Mucosa of rectum (tissue), 2 donors: ENCODE data around the gene ZBTB43.
"Not testable (repeated sequence)": the region's sequence is repeated elsewhere in the genome, so short reads cannot be mapped to it uniquely, and the experiment has no call there.

Source experiments
- H3K27ac ChIP-seq, 2 donors: one replicate each; pipeline ENCODE4 v1.7.0; 2013; ENCODE audit warnings: inconsistent platforms in 2 of 2, low read depth in 2 of 2, low read length in 2 of 2
- H3K27me3 ChIP-seq, 2 donors: one replicate each; pipeline ENCODE4 v1.7.0; 2013; ENCODE audit warnings: low read length in 2 of 2; ENCODE audit not compliant: control insufficient read depth in 2 of 2, insufficient read depth in 2 of 2
- H3K36me3 ChIP-seq, 2 donors: one replicate each; pipeline ENCODE4 v1.7.0; 2013; ENCODE audit warnings: low read length in 2 of 2; ENCODE audit not compliant: control insufficient read depth in 2 of 2, insufficient read depth in 2 of 2
- H3K4me1 ChIP-seq, 2 donors: one replicate each; pipeline ENCODE4 v1.7.0; 2013; ENCODE audit warnings: low read length in 2 of 2, mild to moderate bottlenecking in 1 of 2; ENCODE audit not compliant: control insufficient read depth in 2 of 2, insufficient read depth in 2 of 2
- H3K4me3 ChIP-seq, 2 donors: one replicate each; pipeline ENCODE4 v1.7.0; 2013; ENCODE audit warnings: low read length in 2 of 2
- H3K9ac ChIP-seq, 2 donors: one replicate each; pipeline ENCODE4 v1.7.0; 2013; ENCODE audit warnings: low read length in 2 of 2, low read depth in 1 of 2, mild to moderate bottlenecking in 1 of 2
- H3K9me3 ChIP-seq, 2 donors: one replicate each; pipeline ENCODE4 v1.7.0; 2013; ENCODE audit warnings: low read length in 2 of 2; ENCODE audit not compliant: control insufficient read depth in 2 of 2
- donor health status: healthy.
- donor health status: Normal muscosa, but diverticular disease.

The ZBTB43 gene

GRCh38 chr9:126777733-126778132 lies 27.1 kb upstream of the ZBTB43 start:
- no peak overlapping the region for H3K9ac ChIP-seq
- H3K27me3 ChIP-seq = peaks cover 30 to 39% of the 10 kb centered on the region in 2 donors
- no peak overlapping the region for H3K4me3 ChIP-seq
- H3K9me3 ChIP-seq = no peaks in the 10 kb centered on the region
- H3K27ac ChIP-seq = no peak overlapping the region
- H3K4me1 ChIP-seq = no peaks in the 10 kb centered on the region
- no peaks in the 10 kb centered on the region for H3K36me3 ChIP-seq

- no peak overlapping the region for H3K27ac ChIP-seq
- no peaks in the 10 kb centered on the region for H3K36me3 ChIP-seq
- H3K9me3 ChIP-seq = no peaks in the 10 kb centered on the region
- H3K27me3 ChIP-seq = peaks cover 26 to 35% of the 10 kb centered on the region in 2 donors
- no peak overlapping the region for H3K9ac ChIP-seq
- H3K4me1 ChIP-seq = no peaks in the 10 kb centered on the region
- H3K4me3 ChIP-seq = no peak overlapping the region
Observed at GRCh38 chr9:126778141-126778540, 26.7 kb upstream of the ZBTB43 start.

GRCh38 chr9:126778696-126779095 lies 26.1 kb upstream of the ZBTB43 start:
- H3K27me3 ChIP-seq = peaks cover 25 to 36% of the 10 kb centered on the region in 2 donors
- not testable (repeated sequence) for H3K4me3 ChIP-seq, H3K9me3 ChIP-seq, H3K9ac ChIP-seq, H3K4me1 ChIP-seq, H3K27ac ChIP-seq, H3K36me3 ChIP-seq

GRCh38 chr9:126781186-126782052 lies 23.4 kb upstream of the ZBTB43 start:
- Histone ChIP-seq H3K4me1 (no peaks in the 10 kb centered on the region), H3K4me3 (no peak overlapping the region), H3K36me3 (no peaks in the 10 kb centered on the region), H3K9me3 (no peaks in the 10 kb centered on the region), H3K27ac (no peak overlapping the region), H3K27me3 (peaks cover 15 to 35% of the 10 kb centered on the region in 2 donors), H3K9ac (no peak overlapping the region)

GRCh38 chr9:126782053-126782388 lies 22.8 kb upstream of the ZBTB43 start:
- H3K27me3 ChIP-seq = peaks cover 14 to 41% of the 10 kb centered on the region in 2 donors

GRCh38 chr9:126783949-126784348 lies 20.9 kb upstream of the ZBTB43 start:
- peaks cover 14 to 41% of the 10 kb centered on the region in 2 donors for H3K27me3 ChIP-seq
- H3K36me3 ChIP-seq = no peaks in the 10 kb centered on the region
- H3K9ac ChIP-seq = no peak overlapping the region
- H3K9me3 ChIP-seq = no peaks in the 10 kb centered on the region
- no peaks in the 10 kb centered on the region for H3K4me1 ChIP-seq
- H3K4me3 ChIP-seq = no peak overlapping the region
- H3K27ac ChIP-seq = no peak overlapping the region

More at GRCh38 chr9:126782053-126782388, 22.8 kb upstream of the ZBTB43 start:
- no peak overlapping the region for H3K4me3 ChIP-seq
- H3K36me3 ChIP-seq = no peaks in the 10 kb centered on the region
- H3K9me3 ChIP-seq = no peaks in the 10 kb centered on the region
- no peak overlapping the region for H3K9ac ChIP-seq
- no peaks in the 10 kb centered on the region for H3K4me1 ChIP-seq
- H3K27ac ChIP-seq = no peak overlapping the region

- no peaks in the 10 kb centered on the region for H3K36me3 ChIP-seq
- H3K27ac ChIP-seq = no peak overlapping the region
- peaks cover 14 to 40% of the 10 kb centered on the region in 2 donors for H3K27me3 ChIP-seq
- no peak overlapping the region for H3K4me3 ChIP-seq
- H3K9ac ChIP-seq = no peak overlapping the region
- no peaks in the 10 kb centered on the region for H3K9me3 ChIP-seq
- H3K4me1 ChIP-seq = no peaks in the 10 kb centered on the region
Observed at GRCh38 chr9:126784401-126784800, 20.4 kb upstream of the ZBTB43 start.

- peaks cover 11 to 40% of the 10 kb centered on the region in 2 donors for H3K27me3 ChIP-seq
- not testable (repeated sequence) for H3K27ac ChIP-seq, H3K9me3 ChIP-seq, H3K9ac ChIP-seq, H3K36me3 ChIP-seq, H3K4me1 ChIP-seq, H3K4me3 ChIP-seq
Observed at GRCh38 chr9:126784841-126785240, 20.0 kb upstream of the ZBTB43 start.

GRCh38 chr9:126788046-126788445 lies 16.8 kb upstream of the ZBTB43 start:
- H3K4me1 ChIP-seq = no peaks in the 10 kb centered on the region
- H3K36me3 ChIP-seq = no peaks in the 10 kb centered on the region
- H3K27ac ChIP-seq = no peak overlapping the region
- H3K27me3 ChIP-seq = peaks cover 12 to 38% of the 10 kb centered on the region in 2 donors
- H3K4me3 ChIP-seq = no peak overlapping the region
- no peaks in the 10 kb centered on the region for H3K9me3 ChIP-seq
- H3K9ac ChIP-seq = no peak overlapping the region

GRCh38 chr9:126788634-126789349 lies 16.0 kb upstream of the ZBTB43 start:
- H3K27ac ChIP-seq = no peak overlapping the region
- no peaks in the 10 kb centered on the region for H3K9me3 ChIP-seq
- no peaks in the 10 kb centered on the region for H3K4me1 ChIP-seq
- no peaks in the 10 kb centered on the region for H3K36me3 ChIP-seq
- no peak overlapping the region for H3K4me3 ChIP-seq
- no peak overlapping the region for H3K9ac ChIP-seq
- H3K27me3 ChIP-seq = peaks cover 17 to 40% of the 10 kb centered on the region in 2 donors
